GM19238 (cell line): ENCODE results near the gene XCR1.
"Not testable (repeated sequence)": the region's sequence is repeated elsewhere in the genome, so short reads cannot be mapped to it uniquely, and the experiment has no call there.

Source experiments
- DNase-seq: peaks from one replicate; pipeline ENCODE4 v3.0.0; 2011; ENCODE audit warnings: low spot score; ENCODE audit not compliant: insufficient read length

Gene XCR1

DNA sequence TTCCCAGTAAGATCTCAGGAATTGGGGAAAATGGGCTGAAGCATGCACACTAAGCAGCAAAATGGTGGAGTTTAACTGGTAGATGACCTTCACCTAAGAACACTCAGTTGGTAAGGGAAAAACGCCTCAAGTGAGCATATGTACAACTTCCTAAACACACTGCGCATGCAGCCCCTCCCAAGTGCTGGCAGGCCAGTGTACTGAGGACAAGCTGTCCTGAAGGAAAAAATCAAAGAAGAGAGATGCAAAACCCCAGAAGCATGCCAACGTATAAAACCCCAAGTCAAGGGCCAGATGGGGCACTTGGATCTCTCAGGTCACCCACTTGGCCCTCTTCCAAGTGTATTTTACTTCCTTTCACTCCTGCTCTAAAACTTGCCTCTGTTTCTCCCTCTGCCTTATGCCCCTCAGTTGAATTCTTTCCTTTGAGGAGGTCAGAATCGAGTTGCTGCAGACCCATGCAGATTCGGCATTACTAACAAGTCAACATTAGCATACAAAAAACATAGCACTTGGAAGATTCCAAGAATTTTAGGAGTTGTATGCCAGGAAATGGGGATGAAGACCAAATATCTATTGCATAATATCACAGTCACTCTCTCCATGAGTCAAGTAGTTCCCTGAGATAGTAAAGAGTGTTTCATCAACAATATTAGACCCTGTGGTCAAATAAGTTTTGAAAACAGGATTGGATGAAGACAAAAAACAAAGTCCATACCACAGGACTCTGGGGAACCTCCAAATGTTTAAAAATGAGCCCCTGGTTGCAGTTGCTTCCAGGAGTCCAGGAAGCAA, 20.8 kb downstream of the XCR1 start:
- DNase-seq: no peak

DNA sequence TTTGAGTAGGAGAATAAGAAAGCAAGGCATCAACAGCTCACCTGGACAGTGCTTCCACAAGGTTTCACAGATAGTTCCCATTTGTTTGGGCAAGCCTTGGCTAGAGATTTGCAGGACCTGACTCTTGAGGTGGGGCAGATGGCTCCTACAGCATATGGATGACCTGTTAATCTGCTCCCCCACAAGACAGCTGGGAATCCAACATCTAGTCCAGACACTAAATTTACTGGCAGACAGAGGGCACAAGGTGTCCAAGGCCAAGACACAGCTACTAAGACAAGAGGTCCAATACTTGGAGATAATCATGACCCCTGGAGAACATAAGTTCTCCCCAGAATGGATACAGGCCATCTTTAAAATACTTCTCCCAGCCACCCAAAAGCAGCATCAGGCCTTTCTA, 23.6 kb downstream of the XCR1 start:
- DNase-seq: not testable (repeated sequence)

DNA sequence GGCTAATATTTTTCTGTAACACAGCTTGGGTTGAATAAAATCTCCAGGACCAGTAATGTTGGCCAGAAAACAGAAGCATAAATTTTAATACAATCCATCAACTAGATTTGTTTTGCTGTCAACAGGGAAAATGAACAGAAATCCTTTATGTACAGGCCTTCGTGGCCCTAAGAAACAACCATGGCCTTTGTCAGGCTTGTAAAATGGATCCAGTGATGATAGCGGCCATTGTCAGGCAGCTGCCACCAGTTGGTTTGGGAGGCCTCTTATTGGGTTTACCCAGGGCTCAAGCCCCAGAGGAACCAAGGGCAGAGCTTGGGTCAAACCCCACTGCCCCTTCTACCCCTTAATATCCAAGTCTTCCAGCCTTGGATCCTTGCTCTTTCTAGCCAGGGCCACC, 26.1 kb downstream of the XCR1 start:
- no peak for DNase-seq

DNA sequence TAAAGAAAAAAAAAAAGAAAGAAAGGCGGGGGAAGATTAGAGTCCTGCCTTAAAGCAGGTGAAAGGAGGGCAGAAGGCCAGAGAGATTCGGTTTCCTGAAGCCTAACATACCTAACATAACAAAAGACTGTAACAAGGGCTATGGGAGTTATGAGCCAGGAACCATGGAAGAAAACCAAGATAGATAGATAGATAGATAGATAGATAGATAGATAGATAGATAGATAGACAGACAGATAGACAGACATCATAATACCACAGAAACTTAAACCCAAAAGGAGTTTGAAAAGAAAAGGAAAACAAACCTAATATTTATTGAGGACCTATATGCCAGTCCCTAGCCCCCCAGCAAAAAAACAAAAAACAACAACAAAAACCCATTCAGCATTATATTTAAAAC, 29.3 kb downstream of the XCR1 start:
- DNase-seq: no peak

DNA sequence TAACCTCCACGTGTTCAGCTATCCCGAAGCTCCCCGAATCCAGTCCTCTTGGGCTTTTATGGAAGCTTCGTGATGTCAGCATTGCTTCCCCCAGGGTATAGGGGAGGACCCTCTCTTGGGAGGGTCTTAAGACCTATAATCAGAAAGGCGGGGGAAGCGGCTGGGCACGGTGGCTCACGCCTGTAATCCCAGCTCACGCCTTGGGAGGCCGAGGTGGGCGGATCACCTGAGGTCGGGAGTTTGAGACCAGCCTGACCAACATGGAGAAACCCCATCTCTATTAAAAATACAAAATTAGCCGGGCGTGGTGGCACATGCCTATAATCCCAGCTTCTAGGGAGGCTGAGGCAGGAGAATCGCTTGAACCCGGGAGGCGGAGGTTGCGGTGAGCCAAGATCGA, 29.8 kb downstream of the XCR1 start:
- DNase-seq: not testable (repeated sequence)

DNA sequence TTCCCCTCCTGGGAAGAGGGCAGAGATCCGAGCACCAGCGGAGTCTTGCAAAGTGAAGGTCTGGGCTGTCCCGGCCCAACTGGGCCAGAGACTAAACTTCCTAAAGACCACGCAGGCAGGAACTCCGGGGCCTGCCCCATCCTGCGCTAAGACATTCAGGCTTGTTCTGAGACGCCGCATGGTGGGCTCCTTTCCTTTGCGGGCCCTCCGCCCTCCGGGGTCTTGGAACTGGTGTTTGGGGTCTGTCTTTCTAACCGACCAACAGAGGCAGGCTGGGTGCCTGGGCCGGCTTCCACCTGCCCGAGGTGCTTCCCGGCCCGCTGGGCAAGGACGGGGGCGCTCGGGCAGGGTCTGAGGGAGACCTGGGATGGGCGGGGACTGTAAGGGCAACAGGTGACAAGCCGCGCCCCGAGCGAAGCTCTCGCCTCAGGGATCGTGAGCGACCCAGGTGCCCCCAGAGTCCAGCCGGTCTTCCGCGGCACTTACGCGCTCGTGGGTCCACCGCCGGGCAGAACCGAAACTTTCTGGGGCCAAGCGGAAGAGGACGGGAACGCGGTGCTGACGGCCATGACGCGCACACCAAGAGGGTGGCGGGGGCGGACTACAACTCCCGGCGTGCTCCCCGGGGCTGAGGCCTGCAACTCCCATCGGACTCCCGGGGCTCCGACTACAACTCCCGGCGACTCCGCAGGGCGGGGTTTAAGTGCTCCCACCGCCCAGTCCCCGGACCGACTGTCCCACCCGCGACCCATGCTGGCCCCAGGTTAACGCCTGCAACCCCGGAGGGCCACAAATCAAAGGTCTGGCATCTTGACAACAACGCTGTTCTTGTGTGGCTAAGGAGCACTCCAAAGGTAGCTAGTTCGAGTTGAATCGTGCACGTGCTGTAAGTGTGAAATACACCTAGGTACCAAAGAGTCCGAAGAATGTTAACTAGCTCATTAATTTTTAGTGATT, 31.8 kb downstream of the XCR1 start, which contains the start of gene FYCO1:
Gene FYCO1, minus strand, starts transcription at position 589 of the 957 bp plus-strand sequence. CDS start 10,914 bp downstream, outside the sequence.
- peak; percentile 90 for DNase-seq

DNA sequence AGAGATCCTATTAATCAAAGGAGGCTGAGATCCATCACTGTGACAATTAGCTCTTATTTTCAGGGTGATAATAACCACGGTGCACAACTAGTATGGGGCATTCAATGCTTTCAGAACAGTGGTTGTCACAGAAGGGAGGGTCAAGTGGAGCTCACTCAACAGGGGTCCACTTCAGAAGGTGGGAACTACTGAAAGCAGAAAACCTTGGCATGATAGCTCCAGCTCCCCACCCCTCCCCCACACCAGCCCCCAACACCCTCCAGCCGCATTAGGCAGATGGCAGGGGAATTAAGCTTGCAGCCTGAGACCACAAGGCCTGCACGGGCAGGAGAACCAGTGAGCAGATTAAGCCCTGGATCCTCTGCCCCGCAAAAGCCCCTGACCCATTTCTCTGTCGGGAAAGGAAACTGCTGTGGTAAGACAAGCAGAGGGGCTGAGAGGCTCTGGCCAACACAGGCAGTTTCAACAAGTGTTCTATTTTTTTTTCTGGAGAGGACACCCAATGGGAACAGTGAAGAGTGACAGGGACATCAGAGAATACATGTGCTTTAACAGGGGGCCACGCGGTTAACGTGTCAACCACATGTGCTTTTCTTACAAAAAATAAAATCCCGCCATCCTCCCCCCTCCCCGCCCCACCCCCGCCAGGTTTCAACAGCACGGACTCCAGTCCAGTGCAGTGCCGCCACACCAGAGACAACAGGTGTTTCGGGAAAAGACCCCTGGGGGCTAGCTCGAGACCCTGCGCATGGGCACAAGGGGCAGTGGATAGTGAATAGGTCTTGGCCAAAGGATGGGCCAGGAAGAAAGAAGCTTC, 32.7 kb downstream of the XCR1 start:
- no peak for DNase-seq

DNA sequence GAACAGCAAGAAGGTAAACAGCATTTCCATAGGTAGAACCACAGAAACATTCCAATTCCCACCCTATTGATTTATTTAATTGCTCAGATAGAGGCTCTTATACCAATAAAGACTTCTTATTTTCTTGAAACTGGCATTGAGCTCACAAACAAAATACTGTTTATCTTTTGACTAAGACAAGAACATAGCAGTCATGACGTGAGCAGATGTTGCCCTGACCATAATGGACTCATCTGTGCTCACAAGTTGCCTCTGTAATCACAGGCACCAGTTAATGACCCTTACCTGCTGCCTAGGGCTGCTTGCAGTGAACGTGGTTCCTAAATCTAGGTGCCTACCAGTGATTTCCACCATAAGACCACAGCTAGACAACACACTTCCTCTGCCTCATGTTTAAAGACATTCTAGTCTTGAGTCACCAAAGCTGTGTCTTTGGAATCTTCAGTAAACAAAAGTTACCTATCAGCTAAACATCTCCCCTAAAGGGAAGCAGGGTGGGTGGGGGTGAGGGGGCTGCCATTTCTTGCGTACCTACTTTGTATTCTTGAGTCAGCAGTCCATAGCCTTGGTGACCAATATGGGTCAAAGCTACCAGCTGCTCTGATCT, 33.8 kb downstream of the XCR1 start:
- DNase-seq: no peak

DNA sequence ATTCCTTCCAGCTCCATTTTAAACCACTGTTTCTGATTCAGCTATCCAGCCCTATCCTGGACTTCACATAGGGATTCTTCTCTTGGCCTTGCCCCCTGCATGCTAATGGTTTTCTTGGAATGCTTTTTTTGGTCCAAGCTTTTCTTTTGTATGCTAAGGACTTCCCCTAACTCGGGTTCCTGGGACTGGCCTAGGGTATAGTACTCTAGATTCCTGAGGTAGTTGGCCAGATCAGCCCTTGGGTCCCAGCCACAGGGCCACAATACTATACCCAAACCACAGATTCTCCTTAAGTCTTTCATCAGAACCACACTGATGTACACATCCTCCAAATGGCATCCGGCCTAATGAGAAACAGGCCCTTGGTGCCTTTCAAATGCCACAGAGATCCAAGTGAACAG, 34.5 kb downstream of the XCR1 start:
- no peak for DNase-seq

DNA sequence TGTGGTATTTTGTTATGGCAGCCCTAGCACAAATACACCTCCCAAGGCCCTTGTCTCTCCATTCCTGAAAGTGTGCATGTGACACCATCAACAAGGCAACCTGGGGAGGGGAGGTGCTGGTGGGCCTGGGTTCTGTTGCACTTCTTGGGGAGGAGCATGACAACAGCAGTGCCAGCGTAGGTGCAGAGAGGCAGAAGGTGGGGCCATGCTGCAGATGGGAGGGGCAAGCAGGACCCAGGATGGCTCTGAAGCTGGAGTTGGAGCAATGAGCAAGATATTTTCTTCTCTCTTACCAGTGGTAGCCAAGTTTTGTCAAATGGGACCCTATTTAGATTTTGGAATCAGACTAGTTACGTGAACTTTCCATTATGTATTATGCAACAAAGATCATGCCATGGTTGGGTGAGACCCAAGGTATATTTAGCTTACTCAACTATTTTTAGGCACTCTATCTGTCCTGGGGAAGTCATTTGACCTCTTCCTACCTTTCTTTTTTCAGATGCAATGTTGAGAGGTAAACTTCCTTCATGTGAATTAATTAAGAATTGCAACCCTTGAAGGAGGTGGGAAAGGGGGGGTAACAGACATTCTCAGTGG, 35.1 kb downstream of the XCR1 start:
- no peak for DNase-seq

DNA sequence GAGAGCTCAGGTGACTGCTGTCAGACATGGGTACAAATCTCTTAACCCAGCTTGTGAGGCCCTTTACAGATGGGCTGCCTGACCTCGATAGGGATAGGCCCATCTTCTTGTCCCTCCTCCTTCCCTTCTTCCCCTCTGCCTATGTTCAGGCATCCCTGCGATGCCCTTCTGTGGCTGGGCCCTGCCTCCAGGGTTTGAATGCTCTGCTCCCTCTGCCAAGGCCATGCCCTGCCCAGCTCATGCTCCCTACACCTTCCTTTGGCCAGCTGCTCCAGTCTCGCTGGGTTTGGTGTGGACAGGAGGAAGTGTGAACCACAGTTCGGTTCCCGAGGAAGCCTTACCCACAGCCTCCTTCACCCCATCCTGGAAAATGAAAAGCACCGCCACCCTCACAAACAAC, 35.9 kb downstream of the XCR1 start:
- no peak for DNase-seq

DNA sequence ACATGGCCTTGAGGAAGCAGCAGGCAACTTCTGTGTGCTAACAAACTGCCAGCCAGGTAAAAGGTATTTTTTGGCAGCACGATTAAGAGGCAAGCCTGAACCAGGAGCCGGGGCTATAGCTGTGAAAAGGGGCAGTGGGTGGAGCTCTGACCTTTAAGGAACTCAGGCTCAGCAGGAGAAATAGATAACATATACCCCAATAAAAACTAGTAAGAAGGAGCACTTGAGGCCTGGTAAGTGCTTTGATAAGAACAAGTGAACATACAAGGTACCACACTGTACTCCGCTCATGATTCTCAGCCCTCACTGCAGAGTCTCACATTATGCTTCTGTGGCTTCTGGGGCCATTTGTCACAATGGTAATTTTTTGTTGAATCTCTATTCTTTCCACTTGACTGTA, 37.1 kb downstream of the XCR1 start:
- no peak for DNase-seq

DNA sequence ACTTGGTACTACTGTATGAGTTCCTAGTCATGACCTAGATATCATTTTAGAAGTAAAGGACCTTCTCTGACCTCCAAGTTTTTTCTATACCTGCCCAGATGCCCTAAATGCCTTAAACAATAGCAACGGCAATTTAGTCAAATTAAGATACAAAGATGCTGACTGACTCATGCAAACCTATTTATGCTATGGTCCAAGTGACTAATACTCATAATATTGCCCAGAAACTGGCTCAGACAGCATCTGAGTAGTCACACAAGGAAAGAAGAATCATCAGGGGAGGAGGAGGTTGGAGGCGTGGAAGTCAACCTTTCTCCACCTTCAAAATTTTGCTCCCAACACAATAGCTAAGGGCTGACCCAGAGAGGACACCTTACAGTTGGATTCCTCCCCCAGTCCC, 38.5 kb downstream of the XCR1 start:
- no peak for DNase-seq

DNA sequence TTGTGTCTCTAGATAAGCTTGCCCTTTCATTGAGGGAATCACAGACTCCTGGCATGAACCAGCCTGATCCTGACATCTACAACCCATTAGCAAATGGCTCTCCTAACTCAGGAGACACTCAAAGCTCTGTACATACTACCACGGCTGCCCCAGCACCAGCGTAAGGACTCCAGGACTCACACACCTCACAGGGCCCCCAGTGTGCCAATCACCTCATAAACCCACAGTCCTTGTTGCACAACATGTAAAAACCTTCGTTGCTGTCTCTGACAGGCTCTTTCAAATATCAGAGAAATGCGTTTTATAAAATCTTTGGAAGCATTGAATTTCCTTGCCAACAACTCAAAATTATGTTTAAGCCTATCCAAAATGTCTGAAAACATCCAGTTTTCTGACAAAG, 38.9 kb downstream of the XCR1 start:
- no peak for DNase-seq

DNA sequence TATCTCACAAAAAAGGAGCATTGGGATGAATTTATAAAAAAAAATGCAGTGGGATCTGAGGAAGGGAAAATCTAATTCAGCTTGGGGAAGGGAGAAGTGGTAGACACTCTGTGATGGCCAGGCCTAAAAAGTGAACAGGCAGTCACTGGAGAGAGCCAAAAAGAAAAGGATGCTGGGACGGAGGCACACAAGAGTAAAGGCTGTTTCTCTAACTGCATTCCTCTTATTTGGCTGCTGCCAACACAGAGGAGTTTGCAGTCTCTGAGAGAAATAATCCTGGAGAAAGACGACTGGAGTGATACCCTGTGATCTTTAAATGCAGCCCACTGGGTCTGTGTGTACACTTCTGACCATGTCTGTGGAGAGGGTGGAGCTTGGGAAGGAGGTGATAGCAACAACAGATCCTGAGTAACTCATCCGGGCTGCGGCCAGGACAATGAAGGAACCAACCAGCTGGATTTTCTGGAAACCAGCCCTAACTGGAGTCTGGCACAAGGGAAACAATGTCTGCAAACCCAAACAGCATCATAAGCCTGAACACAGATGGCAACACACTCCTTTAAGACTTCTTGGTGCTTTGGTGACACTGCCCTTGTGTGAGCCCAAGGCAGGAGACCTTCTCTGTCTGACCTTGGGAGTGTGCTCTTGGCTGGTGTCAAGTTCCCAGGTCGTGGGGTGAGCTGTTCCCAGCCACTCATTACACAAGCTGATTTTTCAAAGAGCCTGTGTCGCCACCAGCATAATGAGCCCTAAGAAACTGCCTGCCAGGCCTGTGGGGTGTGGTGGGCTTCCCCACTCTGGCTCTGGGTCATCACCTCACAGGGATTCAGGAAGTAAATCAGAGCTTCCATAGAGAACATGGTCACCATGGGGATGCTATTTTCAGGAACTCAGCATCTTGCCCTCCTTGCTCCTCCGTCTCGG, 39.7 kb downstream of the XCR1 start:
- no peak for DNase-seq

DNA sequence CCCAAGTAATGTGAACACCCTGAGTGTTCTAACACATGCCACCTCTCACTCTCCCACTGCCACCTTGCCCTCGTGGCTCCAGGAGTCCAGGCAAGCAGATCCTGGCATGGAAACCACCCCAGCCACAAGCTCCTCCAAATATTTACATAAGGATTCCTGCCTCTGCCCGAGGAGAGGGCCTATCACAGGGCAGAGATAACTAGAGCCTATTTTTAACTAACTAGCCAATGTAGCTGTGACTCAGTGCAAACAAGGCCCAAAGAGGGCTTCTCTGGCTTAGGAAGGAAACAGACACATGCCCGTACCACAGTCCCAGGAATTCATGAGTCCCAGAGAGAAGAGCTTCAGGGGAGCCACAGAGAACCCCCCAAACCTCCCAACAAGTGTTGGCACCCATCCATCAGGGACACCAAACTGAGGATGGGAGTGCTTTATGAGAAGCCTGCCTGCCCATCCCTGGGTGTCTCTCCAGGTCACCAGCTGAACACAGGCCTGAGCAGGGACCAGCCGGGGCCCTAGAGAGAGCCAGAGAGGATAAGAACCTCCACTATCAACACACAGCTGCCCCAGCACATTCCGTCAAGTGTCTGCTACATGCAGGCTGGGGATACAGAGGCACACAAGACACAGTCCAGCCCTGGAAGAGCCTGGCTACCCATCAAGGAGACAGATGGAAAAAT, 40.8 kb downstream of the XCR1 start:
- no peak for DNase-seq

DNA sequence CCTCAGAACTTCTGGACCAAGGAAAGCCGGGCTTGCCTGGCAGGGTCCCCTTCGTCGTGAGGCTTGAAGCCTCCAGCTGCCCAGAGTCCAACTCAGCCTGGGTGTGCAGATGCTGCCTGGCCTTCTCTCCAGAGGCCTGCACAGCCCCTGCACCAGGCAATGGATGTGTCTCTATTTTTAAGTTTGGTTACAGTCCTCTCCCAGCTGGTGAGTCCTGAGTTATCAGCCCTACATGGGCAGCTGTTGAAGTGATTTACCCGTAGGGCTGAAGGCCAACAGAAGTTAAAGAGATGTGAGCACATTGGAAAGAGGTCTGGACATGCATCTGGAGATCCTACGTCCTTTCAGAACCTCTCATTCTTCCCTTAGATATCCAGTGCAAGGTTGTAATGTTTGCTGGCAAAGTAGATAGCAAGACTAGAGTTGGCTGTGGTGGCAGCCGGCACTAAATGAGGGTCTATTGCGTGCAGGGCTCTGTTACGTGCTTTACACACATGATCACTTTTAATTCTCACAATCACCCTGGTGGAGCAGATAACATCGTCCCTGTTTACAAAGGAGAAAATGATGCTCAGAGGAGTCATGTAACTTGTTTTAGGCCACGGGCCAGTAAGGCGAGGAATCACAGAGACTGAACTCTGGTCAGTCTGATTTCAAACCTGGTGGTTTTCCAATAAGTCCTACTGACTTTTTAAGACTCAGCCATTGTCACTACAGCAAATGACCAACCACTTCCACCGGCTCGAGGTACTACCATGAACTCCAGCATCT, 41.6 kb downstream of the XCR1 start:
- no peak for DNase-seq
